CD4-positive, alpha-beta T cell treated with Interleukin-21 for 1 hour (primary cell): ENCODE results near the gene RELB.

Experiments used
- DNase-seq: peaks from one replicate; pipeline ENCODE4 v3.0.0-alpha.2; 2020

RELB gene

DNA sequence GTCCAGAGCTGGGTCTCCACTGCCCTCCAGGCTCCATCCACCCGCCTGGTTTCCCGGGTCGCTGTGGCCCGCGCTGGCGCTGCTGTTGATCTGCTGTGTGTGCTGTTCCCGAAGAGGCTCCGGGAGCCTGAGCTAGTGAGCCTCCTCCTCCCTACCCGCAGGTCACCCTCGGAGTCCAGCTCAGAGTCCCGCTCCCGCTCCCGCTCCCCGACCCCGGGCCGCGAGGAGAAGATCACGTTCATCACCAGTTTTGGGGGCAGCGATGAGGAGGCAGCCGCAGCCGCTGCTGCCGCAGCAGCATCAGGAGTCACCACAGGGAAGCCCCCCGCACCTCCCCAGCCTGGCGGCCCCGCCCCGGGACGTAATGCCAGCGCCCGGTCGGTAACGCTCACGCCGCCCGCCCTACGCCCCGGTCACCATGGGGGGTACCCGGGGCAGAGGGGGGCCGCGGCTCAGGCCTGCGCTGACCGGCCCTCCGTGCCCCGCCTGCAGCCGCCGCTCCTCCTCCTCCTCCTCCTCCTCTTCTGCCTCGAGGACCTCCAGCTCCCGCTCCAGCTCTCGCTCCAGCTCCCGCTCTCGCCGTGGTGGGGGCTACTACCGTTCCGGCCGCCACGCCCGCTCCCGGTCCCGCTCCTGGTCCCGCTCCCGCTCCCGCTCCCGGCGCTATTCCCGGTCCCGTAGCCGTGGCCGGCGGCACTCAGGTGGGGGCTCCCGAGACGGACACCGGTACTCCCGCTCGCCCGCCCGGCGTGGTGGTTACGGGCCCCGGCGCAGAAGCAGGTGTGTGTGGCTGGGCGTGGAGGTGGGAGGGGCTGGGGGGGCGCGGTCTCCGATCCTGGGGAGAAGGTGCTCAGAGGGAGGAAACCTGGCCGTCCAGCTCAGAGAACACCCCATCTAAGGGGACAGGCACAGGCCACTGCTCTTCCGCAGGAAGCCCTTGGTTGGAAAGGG, 62.9 kb downstream of the RELB start:
- DNase-seq: no peak

DNA sequence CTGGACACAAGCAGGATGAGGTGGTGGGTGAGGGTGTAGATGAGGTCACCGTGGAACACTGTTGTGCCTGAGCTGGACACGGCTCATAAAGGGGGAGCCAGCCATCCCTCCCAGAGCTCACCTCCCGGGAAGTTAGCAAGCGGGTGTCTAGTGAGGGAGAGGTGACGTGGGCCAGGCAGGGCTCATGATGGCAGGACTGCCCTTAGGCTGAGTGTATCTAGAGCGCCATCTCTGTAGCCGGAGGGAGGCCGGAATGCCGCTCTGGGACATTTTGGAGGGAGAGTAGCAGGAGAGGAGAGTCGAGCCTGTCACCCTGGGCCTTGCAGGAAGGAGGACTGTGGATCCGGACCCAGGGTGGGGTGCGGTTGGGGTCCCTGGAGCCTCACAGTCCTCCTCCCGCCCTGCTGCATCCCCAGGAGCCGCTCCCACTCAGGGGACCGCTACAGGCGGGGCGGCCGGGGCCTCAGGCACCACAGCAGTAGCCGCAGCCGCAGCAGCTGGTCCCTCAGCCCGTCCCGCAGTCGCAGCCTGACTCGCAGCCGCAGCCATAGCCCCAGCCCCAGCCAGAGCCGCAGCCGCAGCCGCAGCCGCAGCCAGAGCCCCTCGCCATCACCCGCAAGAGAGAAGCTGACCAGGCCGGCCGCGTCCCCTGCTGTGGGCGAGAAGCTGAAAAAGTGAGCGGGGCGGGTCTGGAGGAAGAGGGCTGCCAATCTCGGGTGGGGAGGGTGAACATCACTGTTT, 65.8 kb downstream of the RELB start:
- DNase-seq: no peak

DNA sequence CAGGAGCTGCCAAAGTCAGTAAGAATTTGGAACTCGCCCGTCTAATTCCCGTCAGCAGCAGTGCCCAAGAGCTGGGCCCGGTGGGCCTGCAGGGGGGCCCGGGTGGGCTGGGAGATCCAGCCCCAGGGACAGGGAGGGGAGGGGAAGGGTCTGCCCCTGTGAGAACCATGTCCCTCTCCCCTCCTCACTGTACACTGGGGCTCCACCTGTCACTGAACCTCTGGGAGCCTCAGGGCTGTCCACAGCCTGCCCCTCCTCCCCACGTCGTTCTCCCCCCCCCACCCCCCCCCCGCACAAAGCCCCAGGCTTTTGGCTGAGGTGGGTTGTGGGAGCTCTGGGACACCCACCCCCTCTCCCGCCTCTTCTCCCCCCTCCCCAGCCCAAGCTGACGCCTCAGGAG, 66.8 kb downstream of the RELB start:
- no peak for DNase-seq

DNA sequence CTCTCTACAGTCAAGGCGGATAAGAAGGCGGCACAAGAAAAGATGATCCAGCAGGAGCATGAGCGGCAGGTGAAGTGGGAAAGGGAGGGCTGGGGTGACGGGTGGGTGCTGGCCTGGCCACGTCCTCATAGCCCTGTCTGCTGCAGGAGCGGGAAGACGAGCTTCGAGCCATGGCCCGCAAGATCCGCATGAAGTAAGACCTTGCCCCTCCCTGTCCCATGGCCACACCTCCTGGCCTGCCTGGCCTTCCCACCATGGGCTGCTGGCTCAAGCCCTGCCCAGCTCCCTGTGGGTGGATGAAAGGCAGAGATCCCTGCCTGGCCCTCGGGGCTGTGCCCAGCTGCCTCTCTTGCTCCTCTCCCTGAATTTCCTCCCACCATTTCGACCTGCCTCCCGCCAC, 67.8 kb downstream of the RELB start:
- no peak for DNase-seq

DNA sequence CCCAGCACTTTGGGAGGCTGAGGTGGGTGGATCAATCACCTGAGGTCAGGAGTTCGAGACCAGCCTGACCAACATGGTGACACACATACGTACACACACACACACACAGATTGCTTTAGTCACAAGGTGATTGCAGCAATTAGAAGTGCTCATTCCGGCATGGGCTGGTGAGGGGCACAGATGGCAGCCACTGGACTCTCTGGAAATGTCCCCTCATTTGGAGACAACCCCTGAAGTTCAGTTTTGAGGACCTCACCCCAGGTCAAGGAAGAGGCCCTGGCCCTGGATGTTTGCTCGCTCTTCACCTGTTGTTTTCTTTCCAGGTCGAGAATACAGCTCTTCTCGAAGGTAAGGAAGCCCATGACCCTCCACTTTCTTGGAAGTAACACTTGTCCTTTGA, 69.0 kb downstream of the RELB start:
- DNase-seq: no peak

DNA sequence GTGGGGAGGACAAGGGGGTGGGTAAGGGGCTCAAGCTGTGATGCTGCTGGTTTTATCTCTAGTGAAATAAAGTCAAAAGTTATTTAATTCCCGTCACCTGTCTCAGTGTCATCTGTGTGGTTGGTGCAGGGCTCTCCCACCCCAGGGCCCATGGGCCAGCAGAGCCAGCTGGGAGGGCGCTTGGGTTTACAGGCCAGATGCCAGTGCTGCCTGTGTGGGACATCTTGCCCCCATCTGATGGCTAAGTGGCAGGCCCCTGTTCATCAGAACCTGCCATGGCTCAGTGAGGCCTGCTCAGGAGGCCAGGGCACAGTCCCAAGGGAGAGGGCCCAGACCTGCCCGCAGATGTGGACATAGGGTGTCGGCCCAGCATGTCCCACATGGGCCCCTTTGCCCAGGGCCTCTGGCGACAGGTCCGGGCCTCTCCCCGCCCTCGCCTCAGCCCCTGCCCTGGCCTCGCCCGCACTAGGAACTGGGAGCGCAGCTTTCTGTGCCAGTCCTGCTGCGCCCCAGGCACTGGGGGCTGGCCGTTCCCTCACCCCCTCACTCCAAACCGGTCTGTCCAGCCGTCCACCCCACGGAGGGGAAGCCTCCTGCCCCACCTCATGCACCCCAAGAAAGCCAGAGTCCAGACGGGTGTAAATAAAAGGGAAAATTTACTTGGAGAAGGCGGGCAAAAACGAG, 69.7 kb downstream of the RELB start:
- no peak for DNase-seq

DNA sequence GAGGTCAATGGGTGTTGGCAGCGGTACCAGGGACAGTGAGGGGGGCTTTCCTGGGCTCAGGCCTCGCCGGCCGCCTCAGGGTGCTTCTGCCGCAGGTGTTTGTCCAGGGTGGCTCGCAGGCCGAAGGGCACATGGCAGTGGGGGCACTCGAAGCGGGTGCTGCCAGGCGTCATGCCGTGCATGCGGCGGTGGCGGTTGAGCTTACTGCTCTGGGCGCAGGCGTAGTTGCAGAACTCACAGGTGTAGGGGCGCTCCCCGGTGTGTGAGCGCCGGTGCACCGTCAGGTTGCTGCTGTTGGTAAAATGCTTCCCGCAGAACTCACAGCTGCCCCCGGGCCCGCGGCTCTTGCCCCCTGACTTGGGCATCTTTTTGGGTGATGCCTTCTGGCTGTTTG, 70.3 kb downstream of the RELB start:
- no peak for DNase-seq

DNA sequence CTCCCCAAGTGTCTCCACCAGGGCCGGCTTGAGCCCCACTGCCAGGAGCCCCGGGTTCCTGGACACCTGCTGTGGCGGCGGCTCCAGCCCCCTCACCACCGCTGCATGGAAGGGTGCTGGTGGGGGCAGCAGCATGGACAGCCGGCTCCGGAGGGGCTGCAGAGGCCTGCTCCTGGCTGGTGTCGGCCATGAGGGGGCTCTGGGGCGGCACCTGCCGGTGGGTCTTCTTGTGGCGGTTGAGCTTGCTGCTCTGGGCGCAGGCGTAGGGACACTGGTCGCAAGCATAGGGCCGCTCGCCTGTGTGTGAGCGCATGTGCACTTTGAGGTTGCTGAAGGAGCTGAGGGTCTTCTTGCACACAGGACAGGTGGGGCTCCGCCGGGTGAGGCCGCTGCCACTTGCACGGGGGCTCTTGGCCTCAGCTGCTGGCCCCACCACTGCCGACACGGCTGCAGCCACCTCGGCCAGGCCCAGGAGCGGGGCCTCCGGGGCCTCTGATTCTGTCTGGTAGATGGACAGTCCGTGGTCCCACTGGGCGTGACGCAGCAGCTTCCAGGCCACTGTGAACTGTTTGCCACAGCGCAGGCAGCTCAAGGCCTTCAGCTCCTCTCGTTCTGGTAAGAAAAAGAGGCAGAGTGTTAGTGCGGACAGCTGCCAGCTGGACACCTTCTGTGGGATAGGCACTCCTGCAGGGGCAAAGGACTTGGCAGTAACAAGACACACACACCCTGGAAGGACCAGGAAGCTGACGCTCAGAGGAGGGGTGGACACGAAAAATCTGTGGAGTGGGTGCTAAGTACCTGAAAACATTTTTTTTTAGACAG, 70.9 kb downstream of the RELB start:
- DNase-seq: no peak

DNA sequence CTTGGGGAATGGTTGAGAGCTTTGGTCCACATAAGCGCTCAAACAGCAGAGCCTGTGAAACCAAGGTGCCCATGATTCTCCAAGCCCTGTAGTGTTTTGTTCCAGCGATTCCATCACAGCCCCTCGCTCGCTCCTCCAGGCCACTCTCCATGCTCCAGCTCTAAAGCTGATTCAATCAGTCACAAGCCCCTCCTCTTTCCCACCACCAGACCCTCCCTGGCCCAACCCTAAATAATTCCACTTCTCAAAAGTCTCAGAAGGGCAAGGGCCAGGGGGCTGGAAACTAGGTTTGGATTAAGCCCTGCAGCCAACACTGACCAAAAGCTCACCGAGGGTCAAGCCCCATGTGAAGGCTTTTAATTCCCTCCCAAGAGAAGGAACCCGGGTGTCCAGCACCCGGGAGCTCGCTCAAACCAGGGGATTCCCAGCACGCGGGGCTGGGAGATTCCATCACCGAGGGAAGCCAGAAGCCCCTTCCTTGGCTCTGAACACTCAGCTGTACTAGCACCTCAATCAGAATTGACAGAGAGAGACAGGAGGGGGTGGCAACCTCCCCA, 73.6 kb downstream of the RELB start:
- no peak for DNase-seq

DNA sequence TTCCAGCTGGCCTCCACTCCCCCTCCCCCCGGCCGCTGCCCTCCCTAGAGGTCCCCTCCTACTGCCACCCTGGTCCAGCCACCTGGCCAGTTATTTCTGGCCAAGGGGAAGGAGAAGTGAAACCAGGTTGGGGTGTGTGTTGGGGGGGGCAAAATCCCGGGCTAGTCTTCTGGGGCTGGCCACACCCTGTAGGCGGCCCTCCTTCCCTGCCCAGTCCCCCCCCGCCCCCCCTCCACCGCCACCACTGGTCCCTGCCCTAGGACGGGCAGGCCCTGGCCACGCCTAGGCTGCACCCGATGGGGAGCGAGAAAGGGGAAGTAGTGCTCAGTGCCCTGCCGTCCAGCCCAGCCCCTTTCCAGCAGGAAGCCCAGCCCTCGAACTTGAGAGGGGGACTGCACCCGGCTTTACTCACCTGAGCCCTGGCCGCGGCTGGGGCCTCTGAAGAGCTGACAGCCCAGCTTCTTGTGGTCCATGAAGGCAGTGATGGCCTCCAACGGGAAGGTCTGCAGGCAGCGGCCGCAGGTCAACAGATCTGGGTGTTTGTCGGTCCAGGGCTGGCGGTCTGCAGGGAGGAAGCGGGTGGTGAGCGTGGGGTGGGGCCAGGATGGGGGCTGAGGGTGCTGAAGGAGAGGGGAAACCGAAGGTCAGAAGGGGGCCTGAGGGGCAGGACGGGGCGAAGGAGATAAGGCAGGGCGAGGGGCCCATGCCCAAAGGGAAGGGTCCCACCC, 74.2 kb downstream of the RELB start:
- peak; percentile 62 for DNase-seq

DNA sequence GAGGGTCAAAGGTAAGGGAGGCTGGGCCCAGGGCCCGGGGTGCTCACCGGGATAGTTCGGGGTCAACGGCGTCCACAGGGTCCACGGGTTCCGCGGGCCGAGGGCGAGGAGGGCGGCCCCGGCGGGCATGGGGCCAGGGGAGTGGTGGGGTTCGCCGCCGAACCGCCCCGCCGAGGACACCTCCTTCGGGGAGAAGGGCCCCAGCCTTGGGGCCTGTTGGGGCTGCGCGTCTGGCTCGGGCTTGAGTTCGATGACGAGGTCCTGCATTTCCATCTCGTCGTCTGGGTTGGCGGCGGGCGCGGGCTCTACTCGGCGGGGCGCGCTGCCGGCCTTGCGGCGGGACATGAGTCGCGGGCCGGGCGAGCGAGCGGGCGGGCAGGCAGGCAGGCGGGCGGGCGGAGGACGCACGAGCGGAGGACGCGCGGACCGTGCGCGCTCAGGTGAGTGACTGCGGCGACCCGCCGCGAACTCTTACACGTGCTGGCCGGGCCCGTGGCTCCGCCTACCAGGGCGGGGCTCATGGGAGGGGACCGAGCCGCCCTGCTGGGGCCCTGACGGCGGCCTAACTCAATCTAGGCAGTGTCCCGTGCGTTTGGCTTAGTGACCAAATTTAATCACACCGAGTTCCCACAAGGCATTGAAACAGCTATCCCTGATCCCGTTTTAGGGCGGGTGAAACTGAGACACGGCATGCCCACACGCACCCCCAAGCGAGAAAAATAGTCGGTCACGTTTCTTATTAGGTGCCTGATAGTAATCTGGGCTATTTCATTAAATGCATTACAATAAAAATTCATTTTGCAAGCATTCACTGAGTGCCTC, 75.0 kb downstream of the RELB start, which contains the start of gene ZNF296:
ZNF296 (minus strand) TSS at position 450 of the 822 bp plus-strand sequence; CDS start at position 345, 105 bp downstream.
- DNase-seq: peak; percentile 81

DNA sequence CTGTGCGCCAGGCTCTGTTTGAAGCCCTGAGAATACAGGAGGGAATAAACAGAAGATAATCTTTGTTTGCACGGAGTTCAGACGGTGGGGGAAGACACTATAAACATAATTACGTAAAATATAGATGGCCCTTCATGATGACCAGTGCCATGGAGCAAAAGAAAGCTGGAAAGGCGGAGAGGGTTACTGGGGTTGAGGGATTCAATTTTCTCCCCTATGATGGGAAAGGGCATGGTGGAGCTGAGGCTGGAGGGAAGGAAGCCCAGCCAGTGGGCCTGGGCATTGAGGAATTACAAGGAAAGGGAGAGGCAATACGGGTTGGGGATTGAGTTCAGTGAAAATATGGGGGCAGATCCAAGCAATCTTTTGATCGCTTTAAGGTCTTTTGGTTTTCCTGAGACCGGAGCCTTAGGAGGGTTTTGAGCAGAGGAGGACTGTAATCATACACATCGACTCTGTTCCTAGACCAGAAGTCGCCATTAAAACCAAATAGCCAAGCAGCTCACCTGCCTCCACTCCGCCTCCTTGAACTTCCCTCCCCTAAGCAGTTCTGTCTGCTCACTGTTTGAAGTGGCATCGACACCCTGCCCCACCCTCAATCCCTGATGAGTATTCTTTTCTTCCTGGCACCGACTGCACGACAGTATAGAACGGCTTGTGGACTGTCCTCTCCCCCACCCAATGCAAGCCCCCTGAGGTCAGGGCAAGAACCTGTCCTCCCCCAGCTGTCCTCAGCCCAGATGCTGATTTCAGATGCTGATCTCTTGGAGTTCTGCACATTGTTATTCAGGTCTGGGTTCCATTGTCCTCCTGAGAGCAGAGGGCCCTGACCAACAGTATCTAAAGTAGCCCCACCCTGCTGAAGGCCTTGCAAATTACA, 75.8 kb downstream of the RELB start:
- DNase-seq: no peak

DNA sequence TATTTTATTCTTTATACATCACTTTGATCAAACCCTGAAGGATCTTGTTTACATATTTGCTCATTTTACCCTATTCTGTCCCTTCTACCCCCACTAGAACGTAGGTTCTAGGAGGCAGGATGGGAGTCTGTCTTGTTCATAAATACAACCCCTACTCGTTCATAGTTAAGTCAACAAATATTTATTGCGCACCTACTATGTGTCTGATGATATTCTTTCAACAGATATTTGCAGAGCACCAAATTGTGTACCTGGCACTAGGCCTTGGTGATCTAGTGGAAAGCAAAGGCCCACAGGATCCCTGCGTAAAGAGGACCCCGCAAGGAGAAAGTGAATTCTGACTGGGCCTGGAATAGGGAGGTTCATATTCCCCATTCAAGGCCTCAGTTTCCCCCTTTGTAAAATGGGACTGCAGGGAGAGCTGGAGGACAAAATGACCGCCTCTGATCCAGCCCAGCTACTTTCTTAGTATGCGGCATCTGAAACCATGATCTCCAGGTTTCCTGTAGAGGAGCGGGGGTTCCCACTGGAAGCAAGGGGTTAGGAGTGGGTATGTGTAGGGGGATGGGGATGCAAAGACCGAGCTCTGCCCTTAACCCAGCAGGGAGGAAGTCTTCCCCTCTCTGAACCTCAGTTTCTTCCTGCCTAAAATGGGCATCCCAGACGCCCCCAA, 77.3 kb downstream of the RELB start:
- DNase-seq: no peak

DNA sequence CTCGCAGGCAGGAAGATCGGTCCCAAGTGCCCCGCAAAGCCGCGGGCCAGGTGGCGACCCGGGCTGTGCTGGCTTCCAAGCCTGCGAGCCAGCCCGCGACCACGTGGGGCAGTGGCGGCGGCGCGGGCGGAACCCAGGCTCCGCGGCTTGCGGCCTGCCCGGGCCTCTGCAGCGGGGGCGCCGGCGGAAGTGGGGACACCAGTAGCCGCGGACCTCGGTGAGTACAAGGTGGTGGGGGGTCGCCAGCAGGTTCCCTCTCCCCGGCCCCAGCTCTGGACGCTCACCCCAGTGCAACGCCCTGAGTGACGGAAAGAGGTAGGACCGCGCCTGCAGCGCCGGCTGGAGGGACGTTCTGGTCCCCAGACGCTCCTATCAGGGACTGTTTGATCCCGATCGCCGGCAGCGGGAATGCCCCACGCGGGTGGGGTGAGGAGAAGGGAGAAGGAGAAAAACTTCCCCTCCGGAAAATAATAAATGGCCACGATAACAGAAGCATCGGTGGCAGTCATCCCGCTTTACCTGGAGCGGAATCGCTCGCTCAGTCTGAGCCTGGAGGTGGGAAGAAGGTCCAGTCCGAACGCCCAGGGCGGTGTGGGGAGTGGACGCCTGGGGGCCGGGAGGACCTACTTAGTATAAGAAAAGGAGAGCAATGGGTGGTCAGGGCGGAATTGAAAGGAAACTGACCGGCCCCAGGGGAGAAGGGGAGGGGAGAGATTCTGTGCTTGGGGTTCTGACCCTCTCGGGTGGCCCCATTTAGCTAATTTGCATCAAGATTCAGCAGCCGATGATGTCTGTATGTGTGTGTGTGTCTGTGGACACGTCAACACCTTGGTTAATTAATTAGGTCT, 78.0 kb downstream of the RELB start, which contains the start of gene GEMIN7:
GEMIN7 (plus strand) TSS at position 198 of the 848 bp plus-strand sequence. CDS start 10,855 bp downstream, outside the sequence.
- DNase-seq: peak; percentile 79

DNA sequence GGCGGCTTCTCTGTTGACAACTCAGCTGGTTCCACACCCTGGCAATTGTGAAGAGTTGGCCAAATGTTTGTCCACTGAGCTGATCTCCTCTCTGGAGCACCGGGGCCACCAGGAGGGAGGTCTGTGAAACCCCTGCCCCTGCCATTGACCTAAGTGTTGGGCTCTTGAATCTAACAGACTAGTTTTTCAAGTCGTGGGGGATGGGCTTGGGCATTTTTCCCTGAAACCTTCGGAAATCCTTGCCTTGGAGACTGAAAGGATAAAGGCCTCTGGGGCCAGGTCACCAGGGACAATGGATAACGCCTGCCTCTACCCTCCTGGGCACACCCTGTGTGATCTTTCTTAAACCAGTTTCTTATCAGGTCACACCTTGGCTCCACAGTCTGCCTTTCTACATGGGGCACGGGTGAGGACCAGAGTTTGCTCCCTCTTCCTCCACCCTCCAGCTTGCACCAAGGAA, 78.7 kb downstream of the RELB start:
- no peak for DNase-seq

DNA sequence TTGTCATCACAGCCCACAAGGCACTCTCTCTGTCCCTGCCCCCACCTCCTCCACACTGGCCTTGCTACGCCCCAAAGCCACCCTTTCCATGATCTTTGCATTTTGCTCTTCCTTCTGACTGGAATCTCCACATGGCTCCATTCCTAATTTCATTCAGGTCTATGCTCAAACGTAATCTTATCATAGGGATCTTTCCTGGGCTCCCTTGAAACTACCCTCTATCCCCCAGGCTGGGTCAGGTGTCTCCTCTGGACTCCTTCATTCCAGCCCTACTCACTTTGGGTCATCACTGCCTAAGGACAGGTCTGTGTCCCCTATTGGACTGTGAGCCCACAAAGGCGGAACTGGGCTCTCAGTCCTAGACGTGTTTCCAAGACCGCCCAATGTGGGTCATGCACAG, 80.9 kb downstream of the RELB start:
- DNase-seq: no peak

DNA sequence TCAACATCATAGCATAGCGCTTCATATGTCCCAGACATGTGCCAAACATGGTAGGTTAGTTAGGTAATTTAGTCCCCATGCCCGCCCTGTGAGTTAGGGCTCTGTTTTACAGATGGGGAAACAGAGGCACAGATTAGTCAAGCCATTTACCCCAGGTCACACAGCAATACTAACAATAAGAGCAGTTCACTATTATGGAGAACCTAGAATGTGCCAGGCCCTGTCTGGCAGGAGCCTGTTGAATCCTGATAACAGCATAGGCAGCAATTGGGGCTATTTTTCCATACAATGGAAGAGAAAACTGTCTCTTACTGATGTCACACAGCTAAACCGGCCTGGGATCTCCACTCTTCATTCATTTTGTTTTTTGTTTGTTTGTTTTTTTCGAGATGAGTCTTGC, 85.2 kb downstream of the RELB start:
- no peak for DNase-seq

DNA sequence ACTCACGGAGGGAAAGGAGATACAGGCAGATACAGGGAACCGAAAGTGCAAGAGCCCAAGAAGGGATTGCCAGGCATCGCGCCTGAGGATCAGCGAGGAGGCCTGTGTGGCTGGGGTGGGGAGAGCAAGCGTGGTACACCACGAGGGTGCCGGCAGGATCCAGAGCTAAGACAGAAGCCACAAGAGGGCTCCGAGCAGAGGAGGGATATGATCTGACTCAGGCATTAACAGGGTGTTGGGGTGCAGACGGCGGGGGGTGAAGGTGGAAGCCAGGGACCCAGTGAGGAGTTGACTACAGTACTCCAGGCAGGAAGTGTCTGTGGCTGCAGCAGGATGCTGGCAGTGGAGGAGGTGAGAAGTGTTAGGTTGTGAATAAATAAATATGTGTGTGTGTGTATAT, 86.3 kb downstream of the RELB start:
- peak; percentile 83 for DNase-seq
